Measurements from ENCODE around the gene TRIM50.

- TF ChIP-seq BHLHE40 (IDR thresholded peaks at IDR 0.05; ENCODE audit: low read depth, low read length) (no peak), CTCF (conservative IDR thresholded peaks at IDR 0.05; ENCODE audit: low read depth, low read length) (no peak), POLR2A (IDR thresholded peaks at IDR 0.05; ENCODE audit: low read depth, low read length) (no peak), CEBPB (IDR thresholded peaks at IDR 0.05; ENCODE audit: low read depth, low read length) (no peak), MAFK (IDR thresholded peaks at IDR 0.05; ENCODE audit: low read depth, low read length) (no peak), RAD21 (IDR thresholded peaks at IDR 0.05; ENCODE audit: low read length) (no peak), SMC3 (IDR thresholded peaks at IDR 0.05; ENCODE audit: low read depth, low read length) (no peak), FOS (IDR thresholded peaks at IDR 0.05; ENCODE audit: low read depth, low read length) (no peak), ELK1 (IDR thresholded peaks at IDR 0.05; ENCODE audit: borderline replicate concordance, low read depth, low read length) (no peak), NFE2L2 (IDR thresholded peaks at IDR 0.05; ENCODE audit: low read depth, low read length) (no peak), MXI1 (IDR thresholded peaks at IDR 0.05; ENCODE audit: borderline replicate concordance, low read depth, low read length) (no peak), RFX5 (IDR thresholded peaks at IDR 0.05; ENCODE audit: low read depth, low read length) (no peak), USF2 (IDR thresholded peaks at IDR 0.05; ENCODE audit: low read depth, low read length) (no peak)
These were observed 41.7 kb upstream of the TRIM50 start for GRCh38 chr7:73369622-73370021.
